Neural cell (in vitro differentiated cells): ENCODE measurements around the gene NCF2. TPM values are rescaled to one million over a fixed set of nuclear protein-coding genes. Genes with fewer than 3 reads are reported as not detected.
"Not testable (repeated sequence)": the region's sequence is repeated elsewhere in the genome, so short reads cannot be mapped to it uniquely, and the experiment has no call there.

ENCODE experiments used
- H2AFZ ChIP-seq: fragments of 200-600, 300-800 bp; sonication (generic), shearing (Covaris generic); 2 replicates; pipeline ENCODE4 v1.6.0; 2014; ENCODE audit warnings: low read depth, mild to moderate bottlenecking, antibody characterized with exemption, low read length, moderate library complexity
- H3F3A ChIP-seq: fragments of 200-600 bp; shearing (Covaris generic); 2 replicates; pipeline ENCODE4 v1.6.1; 2016; ENCODE audit warnings: mild to moderate bottlenecking, moderate library complexity, mixed read lengths, antibody characterized with exemption, low read length; ENCODE audit not compliant: insufficient read depth, poor library complexity, severe bottlenecking
- H3K27ac ChIP-seq: fragments of 200-600, 300-800 bp; sonication (generic), shearing (Covaris generic); 2 replicates; pipeline ENCODE4 v1.5.1; 2014; ENCODE audit warnings: mild to moderate bottlenecking, low read length, moderate library complexity
- H3K27me3 ChIP-seq: fragments of 300-800, 200-600 bp; sonication (generic), shearing (Covaris generic); 2 replicates; pipeline ENCODE4 v1.6.0; 2014; ENCODE audit warnings: mild to moderate bottlenecking, low read depth, low read length, moderate library complexity; ENCODE audit not compliant: insufficient read depth
- H3K36me3 ChIP-seq: fragments of 300-800, 200-600 bp; sonication (generic), shearing (Covaris generic); 2 replicates; pipeline ENCODE4 v1.5.1; 2014; ENCODE audit warnings: mild to moderate bottlenecking, antibody characterized with exemption, low read length, moderate library complexity; ENCODE audit not compliant: insufficient read depth
- H3K4me2 ChIP-seq: fragments of 300-800, 200-600 bp; sonication (generic), shearing (Covaris generic); 2 replicates; pipeline ENCODE4 v1.6.0; 2014; ENCODE audit warnings: mild to moderate bottlenecking, low read length
- H3K4me3 ChIP-seq: fragments of 300-800, 200-600 bp; sonication (generic), shearing (Covaris generic); 2 replicates; pipeline ENCODE4 v1.5.1; 2014; ENCODE audit warnings: mild to moderate bottlenecking, low read length, moderate library complexity
- H3K79me2 ChIP-seq: fragments of 200-600 bp; shearing (Covaris generic); replicated peaks from 2 replicates; pipeline ENCODE4 v1.6.0; 2014; ENCODE audit warnings: mild to moderate bottlenecking, low read length, moderate library complexity; ENCODE audit not compliant: insufficient read depth
- H3K9ac ChIP-seq: fragments of 300-800, 200-600 bp; sonication (generic), shearing (Covaris generic); 2 replicates; pipeline ENCODE4 v1.6.1; 2016; ENCODE audit warnings: mild to moderate bottlenecking, low read length, mixed read lengths
- H3K9me2 ChIP-seq: fragments of 200-600 bp; shearing (Covaris generic); 2 replicates; pipeline ENCODE4 v1.6.1; 2016; ENCODE audit warnings: mild to moderate bottlenecking, low read length, mixed read lengths; ENCODE audit not compliant: insufficient read depth
- H3K9me3 ChIP-seq: fragments of 200-600, 300-800 bp; sonication (generic), shearing (Covaris generic); 2 replicates; pipeline ENCODE4 v1.6.1; 2016; ENCODE audit warnings: mild to moderate bottlenecking, mixed run types, low read length, moderate library complexity, mixed read lengths
- H4K20me1 ChIP-seq: fragments of 200-600 bp; shearing (Covaris generic); 2 replicates; pipeline ENCODE4 v1.6.1; 2016; ENCODE audit warnings: mild to moderate bottlenecking, mixed run types; ENCODE audit not compliant: insufficient read depth
- CTCF ChIP-seq: fragments of 450-650 bp; IDR thresholded peaks from 2 replicates; pipeline ENCODE4 v1.5.1; 2014; ENCODE audit warnings: antibody characterized with exemption, mild to moderate bottlenecking, moderate library complexity; ENCODE audit not compliant: poor library complexity, severe bottlenecking
- EP300 ChIP-seq: fragments of 450-650 bp; conservative IDR thresholded peaks from 2 replicates; pipeline ENCODE4 v1.6.1; 2014; ENCODE audit warnings: antibody characterized with exemption, mild to moderate bottlenecking, moderate library complexity; ENCODE audit not compliant: poor library complexity, severe bottlenecking
- EZH2 ChIP-seq: fragments of 200-600, 300-800 bp; shearing (Covaris generic), sonication (generic); IDR thresholded peaks from 2 replicates; pipeline ENCODE4 v1.6.1; 2014; ENCODE audit warnings: antibody characterized with exemption, low read length, borderline replicate concordance, mild to moderate bottlenecking; ENCODE audit not compliant: insufficient read depth, poor library complexity, severe bottlenecking
- MXI1 ChIP-seq: fragments of 450-650 bp; conservative IDR thresholded peaks from 2 replicates; pipeline ENCODE4 v1.6.1; 2014; ENCODE audit warnings: antibody characterized with exemption, mild to moderate bottlenecking; ENCODE audit not compliant: poor library complexity, severe bottlenecking
- POLR2AphosphoS5 ChIP-seq: IDR thresholded peaks from 2 replicates; pipeline ENCODE4 v1.6.1; 2012
- RAD21 ChIP-seq: fragments of 450-650 bp; conservative IDR thresholded peaks from 2 replicates; pipeline ENCODE4 v1.6.1; 2014; ENCODE audit warnings: antibody characterized with exemption, mild to moderate bottlenecking, moderate library complexity
- REST ChIP-seq: IDR thresholded peaks from 2 replicates; pipeline ENCODE4 v1.6.1; 2012; ENCODE audit warnings: borderline replicate concordance
- SMC3 ChIP-seq: fragments of 450-650 bp; conservative IDR thresholded peaks from 2 replicates; pipeline ENCODE4 v1.6.1; 2014; ENCODE audit warnings: antibody characterized with exemption, mild to moderate bottlenecking, moderate library complexity; ENCODE audit not compliant: poor library complexity
- TAF1 ChIP-seq: IDR thresholded peaks from 2 replicates; pipeline ENCODE4 v1.6.1; 2012; ENCODE audit warnings: low read depth
- polyA plus RNA-seq: library from polyadenylated mRNA; depleted of rRNA; stranded (reverse); fragments of >200 nt; gene quantifications from 2 replicates; pipeline ENCODE4 v1.2.3, GENCODE V29; 2014

The NCF2 gene
- polyA plus RNA-seq, 1 donor from 2014 or later, result not detected

- H3K79me2 ChIP-seq, H2AFZ ChIP-seq, H3F3A ChIP-seq, H3K4me3 ChIP-seq, H3K4me2 ChIP-seq, H3K9me3 ChIP-seq, H3K36me3 ChIP-seq, H3K9ac ChIP-seq, H4K20me1 ChIP-seq, H3K27me3 ChIP-seq, H3K9me2 ChIP-seq, H3K27ac ChIP-seq: not testable (repeated sequence)
Measured at GRCh38 chr1:183612975-183613374, 22.7 kb upstream of the NCF2 start.

- H2AFZ ChIP-seq, result no peak overlapping the region
- H3K9ac ChIP-seq, result no peak overlapping the region
- H4K20me1 ChIP-seq, result no peaks in the 10 kb centered on the region
- H3K79me2 ChIP-seq, result no peaks in the 10 kb centered on the region
- TF ChIP-seq MXI1, result no peak
- no peaks in the 10 kb centered on the region for H3K9me2 ChIP-seq
- no peak overlapping the region for H3K4me2 ChIP-seq
- H3K36me3 ChIP-seq, result no peaks in the 10 kb centered on the region
- no peak overlapping the region for H3K4me3 ChIP-seq
- H3K27ac ChIP-seq, result no peak overlapping the region
- H3F3A ChIP-seq, result no peaks in the 10 kb centered on the region
- H3K27me3 ChIP-seq, result no peaks in the 10 kb centered on the region
- H3K9me3 ChIP-seq, result no peaks in the 10 kb centered on the region
Measured at GRCh38 chr1:183612407-183612806, 22.1 kb upstream of the NCF2 start.

- Histone ChIP-seq H2AFZ (no peak overlapping the region), H3K9ac (no peak overlapping the region), H3F3A (no peaks in the 10 kb centered on the region), H3K9me3 (no peaks in the 10 kb centered on the region), H3K4me2 (no peak overlapping the region), H3K27me3 (no peaks in the 10 kb centered on the region), H3K4me3 (no peak overlapping the region), H3K27ac (no peak overlapping the region), H3K9me2 (no peaks in the 10 kb centered on the region), H4K20me1 (no peaks in the 10 kb centered on the region), H3K79me2 (no peaks in the 10 kb centered on the region), H3K36me3 (no peaks in the 10 kb centered on the region)
- TF ChIP-seq EZH2 (no peak), TAF1 (no peak), CTCF (no peak)
Measured at GRCh38 chr1:183611021-183611420, 20.8 kb upstream of the NCF2 start.

GRCh38 chr1:183609759-183610452 is 19.6 kb upstream of the NCF2 start:
- Histone ChIP-seq H3K4me2 (no peak overlapping the region), H3K9me3 (no peaks in the 10 kb centered on the region), H4K20me1 (no peaks in the 10 kb centered on the region), H3K27ac (no peak overlapping the region), H3K9ac (no peak overlapping the region), H3K79me2 (no peaks in the 10 kb centered on the region), H3K9me2 (no peaks in the 10 kb centered on the region), H3K27me3 (no peaks in the 10 kb centered on the region), H2AFZ (no peak overlapping the region), H3K4me3 (no peak overlapping the region), H3K36me3 (no peaks in the 10 kb centered on the region), H3F3A (no peaks in the 10 kb centered on the region)
- TF ChIP-seq MXI1, result no peak
- no peak for TF ChIP-seq SMC3
- no peak for TF ChIP-seq REST
- no peak for TF ChIP-seq RAD21
- no peak for TF ChIP-seq POLR2AphosphoS5
- no peak for TF ChIP-seq EP300
- TF ChIP-seq EZH2, result no peak
- no peak for TF ChIP-seq TAF1
- TF ChIP-seq CTCF, result no peak
